GM23338 (cell line): ENCODE measurements around the gene AOC1. TPM values are rescaled to one million over a fixed set of nuclear protein-coding genes. Genes with fewer than 3 reads are reported as not detected.

ENCODE experiments used
- ATAC-seq: fragments of 200-7000 bp; cut with Tn5 transposase; 3 replicates; pipeline ENCODE4 v1.9.1; 2020
- DNase-seq: peaks from one replicate; pipeline ENCODE4 v3.0.0-alpha.2; 2015; ENCODE audit warnings: low spot score
- H2AFZ ChIP-seq: fragments of 200-600 bp; sonication (generic); 2 replicates; pipeline ENCODE4 v1.8.0; 2016; ENCODE audit warnings: antibody characterized with exemption, mild to moderate bottlenecking, moderate library complexity
- H3F3A ChIP-seq: fragments of 200-600 bp; sonication (generic); replicated peaks from 2 replicates; pipeline ENCODE4 v1.8.0; 2017; ENCODE audit warnings: antibody characterized with exemption, mixed run types, low read depth
- H3K27ac ChIP-seq: fragments of 200-600 bp; sonication (generic); 2 replicates; pipeline ENCODE4 v1.6.1; 2016; ENCODE audit warnings: low read depth
- H3K27me3 ChIP-seq: fragments of 200-600 bp; sonication (generic); 2 replicates; pipeline ENCODE4 v1.8.0; 2016; ENCODE audit warnings: mild to moderate bottlenecking, mixed run types, moderate library complexity; ENCODE audit not compliant: insufficient read depth
- H3K36me3 ChIP-seq: fragments of 200-600 bp; sonication (generic); 2 replicates; pipeline ENCODE4 v1.8.0; 2016; ENCODE audit warnings: mild to moderate bottlenecking; ENCODE audit not compliant: insufficient read depth
- H3K4me1 ChIP-seq: fragments of 200-600 bp; sonication (generic); 2 replicates; pipeline ENCODE4 v1.8.0; 2016; ENCODE audit warnings: mild to moderate bottlenecking, moderate library complexity; ENCODE audit not compliant: insufficient read depth
- H3K4me2 ChIP-seq: fragments of 200-600 bp; sonication (generic); 2 replicates; pipeline ENCODE4 v1.7.1; 2017; ENCODE audit warnings: mixed run types
- H3K4me3 ChIP-seq: fragments of 200-600 bp; sonication (generic); 2 replicates; pipeline ENCODE4 v1.6.1; 2016; ENCODE audit warnings: mixed run types
- H3K79me2 ChIP-seq: fragments of 200-600 bp; sonication (generic); replicated peaks from 2 replicates; pipeline ENCODE4 v1.8.0; 2017; ENCODE audit warnings: mild to moderate bottlenecking; ENCODE audit not compliant: insufficient read depth
- H3K9me2 ChIP-seq: fragments of 200-600 bp; sonication (generic); 2 replicates; pipeline ENCODE4 v1.8.0; 2017; ENCODE audit not compliant: insufficient read depth
- H4K20me1 ChIP-seq: fragments of 200-600 bp; sonication (generic); replicated peaks from 2 replicates; pipeline ENCODE4 v1.8.0; 2017; ENCODE audit warnings: mild to moderate bottlenecking; ENCODE audit not compliant: insufficient read depth
- H3K27ac Mint-ChIP-seq: 2 replicates; pipeline ENCODE4 v1.8.0; 2020; ENCODE audit warnings: inconsistent platforms, mild to moderate bottlenecking, moderate library complexity, mixed read lengths
- H3K27me3 Mint-ChIP-seq: 3 replicates; pipeline ENCODE4 v1.8.0; 2022; ENCODE audit warnings: low read depth, mild to moderate bottlenecking, moderate library complexity, mixed read lengths, inconsistent platforms; ENCODE audit not compliant: insufficient read depth, poor library complexity
- H3K36me3 Mint-ChIP-seq: 3 replicates; pipeline ENCODE4 v1.8.0; 2021; ENCODE audit warnings: low read depth, mild to moderate bottlenecking, inconsistent platforms, moderate library complexity, mixed read lengths
- H3K4me1 Mint-ChIP-seq: 3 replicates; pipeline ENCODE4 v1.8.0; 2020; ENCODE audit warnings: mild to moderate bottlenecking, inconsistent platforms, mixed read lengths
- H3K4me3 Mint-ChIP-seq: 3 replicates; pipeline ENCODE4 v1.8.0; 2021; ENCODE audit warnings: moderate library complexity, mild to moderate bottlenecking, inconsistent platforms, mixed read lengths
- H3K9me3 Mint-ChIP-seq: 3 replicates; pipeline ENCODE4 v1.8.0; 2020; ENCODE audit warnings: moderate library complexity, mild to moderate bottlenecking, inconsistent platforms, mixed read lengths
- EZH2 ChIP-seq: fragments of 200-600 bp; sonication (generic); IDR thresholded peaks from one replicate; pipeline ENCODE4 v1.8.0; 2017; ENCODE audit warnings: antibody characterized with exemption, mild to moderate bottlenecking, low read depth; ENCODE audit not compliant: unreplicated experiment
- JUNB ChIP-seq: IDR thresholded peaks from one replicate; pipeline ENCODE4 v1.6.1; 2016; ENCODE audit warnings: antibody characterized with exemption; ENCODE audit not compliant: unreplicated experiment
- NANOG ChIP-seq: IDR thresholded peaks from 2 replicates; pipeline ENCODE4 v1.6.1; 2016; ENCODE audit warnings: antibody characterized with exemption, borderline replicate concordance
- ZNF331 ChIP-seq: fragments of 250-450 bp; sonication (Bioruptor Pico); IDR thresholded peaks from 2 replicates; pipeline ENCODE4 v1.5.0; 2020; ENCODE audit warnings: low read depth, mild to moderate bottlenecking, moderate library complexity
- polyA plus RNA-seq: library from polyadenylated mRNA; unstranded; fragments of >200 nt; fragmentation: Nextera tagmentation; extraction: Ambion mirVana; gene quantifications from 2 replicates; pipeline ENCODE4 v1.2.1, GENCODE V29; 2016
- total RNA-seq: library from RNA; depleted of rRNA; stranded (reverse); fragments of >200 nt; shearing (Covaris generic); gene quantifications from 2 replicates; pipeline ENCODE4 v1.2.3, GENCODE V29; 2014
- TF ChIP-seq, protein P1 (sequence below): fragments of 250-450 bp; sonication (Bioruptor Pico); IDR thresholded peaks from 2 replicates; pipeline ENCODE4 v1.5.0; 2020; ENCODE audit warnings: mild to moderate bottlenecking, moderate library complexity
- TF ChIP-seq, protein P2 (sequence below): IDR thresholded peaks from 2 replicates; pipeline ENCODE4 v1.6.1; 2016; ENCODE audit warnings: antibody characterized with exemption
- TF ChIP-seq, protein P3 (sequence below), 2 experiments: fragments of 200-600 bp in 1 of 2; sonication (generic) in 1 of 2; conservative IDR thresholded peaks; 2 replicates each; pipeline versions ENCODE4 v1.5.1 to v1.6.1; 2016 to 2017; ENCODE audit warnings: antibody characterized with exemption in 2 of 2, low read depth in 2 of 2, mild to moderate bottlenecking in 2 of 2, moderate library complexity in 1 of 2

The AOC1 gene
- total and polyA plus RNA-seq, 2 experiments from 2014 or later = not detected

DNA sequence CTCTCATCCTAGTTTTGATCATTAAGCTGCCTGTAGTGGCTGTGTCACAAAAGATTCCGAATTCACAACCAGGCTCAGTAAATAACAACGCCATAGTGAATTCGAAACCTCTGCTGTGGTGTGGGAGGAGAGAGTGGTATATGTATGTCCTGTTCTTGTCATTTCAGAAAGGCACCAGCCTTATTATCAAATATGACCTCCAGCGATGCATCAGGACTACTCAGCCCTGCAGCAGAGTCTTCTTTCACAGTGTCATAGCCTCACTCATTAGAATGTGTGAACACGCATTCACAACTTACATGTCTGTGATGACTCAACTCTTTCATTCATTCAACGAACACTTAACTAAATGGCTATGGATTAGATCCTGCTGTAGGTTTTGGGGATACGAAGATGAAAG lies 15.3 kb downstream of the AOC1 start (continued):
- TF ChIP-seq, protein P1, sequence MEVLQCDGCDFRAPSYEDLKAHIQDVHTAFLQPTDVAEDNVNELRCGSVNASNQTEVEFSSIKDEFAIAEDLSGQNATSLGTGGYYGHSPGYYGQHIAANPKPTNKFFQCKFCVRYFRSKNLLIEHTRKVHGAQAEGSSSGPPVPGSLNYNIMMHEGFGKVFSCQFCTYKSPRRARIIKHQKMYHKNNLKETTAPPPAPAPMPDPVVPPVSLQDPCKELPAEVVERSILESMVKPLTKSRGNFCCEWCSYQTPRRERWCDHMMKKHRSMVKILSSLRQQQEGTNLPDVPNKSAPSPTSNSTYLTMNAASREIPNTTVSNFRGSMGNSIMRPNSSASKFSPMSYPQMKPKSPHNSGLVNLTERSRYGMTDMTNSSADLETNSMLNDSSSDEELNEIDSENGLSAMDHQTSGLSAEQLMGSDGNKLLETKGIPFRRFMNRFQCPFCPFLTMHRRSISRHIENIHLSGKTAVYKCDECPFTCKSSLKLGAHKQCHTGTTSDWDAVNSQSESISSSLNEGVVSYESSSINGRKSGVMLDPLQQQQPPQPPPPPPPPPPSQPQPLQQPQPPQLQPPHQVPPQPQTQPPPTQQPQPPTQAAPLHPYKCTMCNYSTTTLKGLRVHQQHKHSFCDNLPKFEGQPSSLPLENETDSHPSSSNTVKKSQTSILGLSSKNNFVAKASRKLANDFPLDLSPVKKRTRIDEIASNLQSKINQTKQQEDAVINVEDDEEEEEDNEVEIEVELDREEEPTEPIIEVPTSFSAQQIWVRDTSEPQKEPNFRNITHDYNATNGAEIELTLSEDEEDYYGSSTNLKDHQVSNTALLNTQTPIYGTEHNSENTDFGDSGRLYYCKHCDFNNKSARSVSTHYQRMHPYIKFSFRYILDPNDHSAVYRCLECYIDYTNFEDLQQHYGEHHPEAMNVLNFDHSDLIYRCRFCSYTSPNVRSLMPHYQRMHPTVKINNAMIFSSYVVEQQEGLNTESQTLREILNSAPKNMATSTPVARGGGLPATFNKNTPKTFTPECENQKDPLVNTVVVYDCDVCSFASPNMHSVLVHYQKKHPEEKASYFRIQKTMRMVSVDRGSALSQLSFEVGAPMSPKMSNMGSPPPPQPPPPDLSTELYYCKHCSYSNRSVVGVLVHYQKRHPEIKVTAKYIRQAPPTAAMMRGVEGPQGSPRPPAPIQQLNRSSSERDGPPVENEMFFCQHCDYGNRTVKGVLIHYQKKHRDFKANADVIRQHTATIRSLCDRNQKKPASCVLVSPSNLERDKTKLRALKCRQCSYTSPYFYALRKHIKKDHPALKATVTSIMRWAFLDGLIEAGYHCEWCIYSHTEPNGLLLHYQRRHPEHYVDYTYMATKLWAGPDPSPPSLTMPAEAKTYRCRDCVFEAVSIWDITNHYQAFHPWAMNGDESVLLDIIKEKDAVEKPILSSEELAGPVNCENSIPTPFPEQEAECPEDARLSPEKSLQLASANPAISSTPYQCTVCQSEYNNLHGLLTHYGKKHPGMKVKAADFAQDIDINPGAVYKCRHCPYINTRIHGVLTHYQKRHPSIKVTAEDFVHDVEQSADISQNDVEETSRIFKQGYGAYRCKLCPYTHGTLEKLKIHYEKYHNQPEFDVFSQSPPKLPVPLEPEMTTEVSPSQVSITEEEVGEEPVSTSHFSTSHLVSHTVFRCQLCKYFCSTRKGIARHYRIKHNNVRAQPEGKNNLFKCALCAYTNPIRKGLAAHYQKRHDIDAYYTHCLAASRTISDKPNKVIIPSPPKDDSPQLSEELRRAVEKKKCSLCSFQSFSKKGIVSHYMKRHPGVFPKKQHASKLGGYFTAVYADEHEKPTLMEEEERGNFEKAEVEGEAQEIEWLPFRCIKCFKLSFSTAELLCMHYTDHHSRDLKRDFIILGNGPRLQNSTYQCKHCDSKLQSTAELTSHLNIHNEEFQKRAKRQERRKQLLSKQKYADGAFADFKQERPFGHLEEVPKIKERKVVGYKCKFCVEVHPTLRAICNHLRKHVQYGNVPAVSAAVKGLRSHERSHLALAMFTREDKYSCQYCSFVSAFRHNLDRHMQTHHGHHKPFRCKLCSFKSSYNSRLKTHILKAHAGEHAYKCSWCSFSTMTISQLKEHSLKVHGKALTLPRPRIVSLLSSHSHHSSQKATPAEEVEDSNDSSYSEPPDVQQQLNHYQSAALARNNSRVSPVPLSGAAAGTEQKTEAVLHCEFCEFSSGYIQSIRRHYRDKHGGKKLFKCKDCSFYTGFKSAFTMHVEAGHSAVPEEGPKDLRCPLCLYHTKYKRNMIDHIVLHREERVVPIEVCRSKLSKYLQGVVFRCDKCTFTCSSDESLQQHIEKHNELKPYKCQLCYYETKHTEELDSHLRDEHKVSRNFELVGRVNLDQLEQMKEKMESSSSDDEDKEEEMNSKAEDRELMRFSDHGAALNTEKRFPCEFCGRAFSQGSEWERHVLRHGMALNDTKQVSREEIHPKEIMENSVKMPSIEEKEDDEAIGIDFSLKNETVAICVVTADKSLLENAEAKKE (CRISPR knock-in tag) = no peak
- no peak for TF ChIP-seq NANOG
- no peak for TF ChIP-seq JUNB

DNA sequence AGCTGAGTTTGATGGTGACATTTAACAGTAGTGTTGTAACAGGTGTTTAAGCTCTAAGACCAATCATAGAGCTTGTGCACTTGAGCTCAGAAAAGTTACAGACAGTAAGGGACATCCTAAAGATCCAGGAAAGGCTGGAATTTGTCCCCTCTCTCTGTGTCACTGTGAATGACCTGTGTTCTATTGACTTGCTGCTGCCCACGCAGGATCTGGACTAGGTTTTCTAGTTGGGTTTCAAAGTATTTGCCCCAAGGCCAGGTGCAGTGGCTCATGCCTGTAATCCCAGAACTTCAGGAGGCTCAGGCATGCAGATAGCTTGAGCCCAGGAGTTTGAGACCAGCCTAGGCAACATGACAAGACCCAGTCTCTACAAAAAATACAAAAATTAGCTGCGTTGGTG lies 17.1 kb downstream of the AOC1 start:
- no peak overlapping the region for H3K4me3 Mint-ChIP-seq
- Histone ChIP-seq H3K9me2 (no peaks in the 10 kb centered on the region), H3F3A (no peaks in the 10 kb centered on the region), H3K27ac (no peak overlapping the region), H3K27me3 (no peaks in the 10 kb centered on the region), H3K4me1 (no peaks in the 10 kb centered on the region), H3K4me2 (no peak overlapping the region), H3K4me3 (no peak overlapping the region), H2AFZ (no peak overlapping the region), H4K20me1 (no peaks in the 10 kb centered on the region), H3K79me2 (no peaks in the 10 kb centered on the region), H3K36me3 (no peaks in the 10 kb centered on the region)
- H3K9me3 Mint-ChIP-seq = no peaks in the 10 kb centered on the region
- no peaks in the 10 kb centered on the region for H3K36me3 Mint-ChIP-seq
- H3K27me3 Mint-ChIP-seq = peaks cover 2% of the 10 kb centered on the region
- no peak overlapping the region for H3K27ac Mint-ChIP-seq
- ATAC-seq (no peak), DNase-seq (no peak)
- no peaks in the 10 kb centered on the region for H3K4me1 Mint-ChIP-seq
- TF ChIP-seq, protein P1 (CRISPR knock-in tag) = no peak
- TF ChIP-seq, protein P2, sequence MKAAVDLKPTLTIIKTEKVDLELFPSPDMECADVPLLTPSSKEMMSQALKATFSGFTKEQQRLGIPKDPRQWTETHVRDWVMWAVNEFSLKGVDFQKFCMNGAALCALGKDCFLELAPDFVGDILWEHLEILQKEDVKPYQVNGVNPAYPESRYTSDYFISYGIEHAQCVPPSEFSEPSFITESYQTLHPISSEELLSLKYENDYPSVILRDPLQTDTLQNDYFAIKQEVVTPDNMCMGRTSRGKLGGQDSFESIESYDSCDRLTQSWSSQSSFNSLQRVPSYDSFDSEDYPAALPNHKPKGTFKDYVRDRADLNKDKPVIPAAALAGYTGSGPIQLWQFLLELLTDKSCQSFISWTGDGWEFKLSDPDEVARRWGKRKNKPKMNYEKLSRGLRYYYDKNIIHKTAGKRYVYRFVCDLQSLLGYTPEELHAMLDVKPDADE = no peak
- TF ChIP-seq JUNB (no peak), EZH2 (no peak), ZNF331 (CRISPR knock-in tag) (no peak)
- TF ChIP-seq, protein P3, sequence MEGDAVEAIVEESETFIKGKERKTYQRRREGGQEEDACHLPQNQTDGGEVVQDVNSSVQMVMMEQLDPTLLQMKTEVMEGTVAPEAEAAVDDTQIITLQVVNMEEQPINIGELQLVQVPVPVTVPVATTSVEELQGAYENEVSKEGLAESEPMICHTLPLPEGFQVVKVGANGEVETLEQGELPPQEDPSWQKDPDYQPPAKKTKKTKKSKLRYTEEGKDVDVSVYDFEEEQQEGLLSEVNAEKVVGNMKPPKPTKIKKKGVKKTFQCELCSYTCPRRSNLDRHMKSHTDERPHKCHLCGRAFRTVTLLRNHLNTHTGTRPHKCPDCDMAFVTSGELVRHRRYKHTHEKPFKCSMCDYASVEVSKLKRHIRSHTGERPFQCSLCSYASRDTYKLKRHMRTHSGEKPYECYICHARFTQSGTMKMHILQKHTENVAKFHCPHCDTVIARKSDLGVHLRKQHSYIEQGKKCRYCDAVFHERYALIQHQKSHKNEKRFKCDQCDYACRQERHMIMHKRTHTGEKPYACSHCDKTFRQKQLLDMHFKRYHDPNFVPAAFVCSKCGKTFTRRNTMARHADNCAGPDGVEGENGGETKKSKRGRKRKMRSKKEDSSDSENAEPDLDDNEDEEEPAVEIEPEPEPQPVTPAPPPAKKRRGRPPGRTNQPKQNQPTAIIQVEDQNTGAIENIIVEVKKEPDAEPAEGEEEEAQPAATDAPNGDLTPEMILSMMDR (conservative IDR thresholded peaks at IDR 0.05; ENCODE audit: low read depth in 2 of 2) = no peak
